ENCODE data around the gene NCOR2. TPM values are rescaled to one million over a fixed set of nuclear protein-coding genes. Genes with fewer than 3 reads are reported as not detected.
A peak's percentile ranks its signal among the peaks of the same experiment; 100 is the strongest.

The NCOR2 gene
- total RNA-seq, 4 donors from 2014 or later, result 105 to 330 (median 148) TPM

DNA sequence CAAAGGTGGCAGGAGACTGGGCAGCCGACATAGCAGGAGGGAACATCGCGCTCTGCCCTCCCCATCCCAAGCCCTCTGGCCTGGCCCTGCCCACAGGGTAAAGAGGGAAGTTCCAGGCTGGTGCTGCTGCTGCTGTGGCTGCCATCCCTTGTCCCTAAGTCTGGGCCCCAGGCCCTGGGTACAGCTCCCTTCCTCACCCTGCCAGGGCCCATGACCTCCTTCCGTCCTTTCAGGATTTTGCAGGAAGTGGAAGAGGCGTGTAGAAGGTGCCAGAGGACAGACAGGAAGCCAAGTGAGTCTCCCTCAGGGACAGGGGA is 14.7 kb upstream of the NCOR2 start:
- Histone ChIP-seq H3K4me3 (no peak overlapping the region), H3K27me3 (no peaks in the 10 kb centered on the region), H3K4me1 (peaks cover 0 to 6% (median 0%) of the 10 kb centered on the region in 4 donors), H3K27ac (no peak overlapping the region), H3K36me3 (no peaks in the 10 kb centered on the region), H3K9me3 (no peaks in the 10 kb centered on the region)
- no peak for DNase-seq
- TF ChIP-seq, protein P1, sequence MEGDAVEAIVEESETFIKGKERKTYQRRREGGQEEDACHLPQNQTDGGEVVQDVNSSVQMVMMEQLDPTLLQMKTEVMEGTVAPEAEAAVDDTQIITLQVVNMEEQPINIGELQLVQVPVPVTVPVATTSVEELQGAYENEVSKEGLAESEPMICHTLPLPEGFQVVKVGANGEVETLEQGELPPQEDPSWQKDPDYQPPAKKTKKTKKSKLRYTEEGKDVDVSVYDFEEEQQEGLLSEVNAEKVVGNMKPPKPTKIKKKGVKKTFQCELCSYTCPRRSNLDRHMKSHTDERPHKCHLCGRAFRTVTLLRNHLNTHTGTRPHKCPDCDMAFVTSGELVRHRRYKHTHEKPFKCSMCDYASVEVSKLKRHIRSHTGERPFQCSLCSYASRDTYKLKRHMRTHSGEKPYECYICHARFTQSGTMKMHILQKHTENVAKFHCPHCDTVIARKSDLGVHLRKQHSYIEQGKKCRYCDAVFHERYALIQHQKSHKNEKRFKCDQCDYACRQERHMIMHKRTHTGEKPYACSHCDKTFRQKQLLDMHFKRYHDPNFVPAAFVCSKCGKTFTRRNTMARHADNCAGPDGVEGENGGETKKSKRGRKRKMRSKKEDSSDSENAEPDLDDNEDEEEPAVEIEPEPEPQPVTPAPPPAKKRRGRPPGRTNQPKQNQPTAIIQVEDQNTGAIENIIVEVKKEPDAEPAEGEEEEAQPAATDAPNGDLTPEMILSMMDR (IDR thresholded peaks at IDR 0.05), result no peak
- TF ChIP-seq POLR2A (IDR thresholded peaks at IDR 0.05), result no peak

DNA sequence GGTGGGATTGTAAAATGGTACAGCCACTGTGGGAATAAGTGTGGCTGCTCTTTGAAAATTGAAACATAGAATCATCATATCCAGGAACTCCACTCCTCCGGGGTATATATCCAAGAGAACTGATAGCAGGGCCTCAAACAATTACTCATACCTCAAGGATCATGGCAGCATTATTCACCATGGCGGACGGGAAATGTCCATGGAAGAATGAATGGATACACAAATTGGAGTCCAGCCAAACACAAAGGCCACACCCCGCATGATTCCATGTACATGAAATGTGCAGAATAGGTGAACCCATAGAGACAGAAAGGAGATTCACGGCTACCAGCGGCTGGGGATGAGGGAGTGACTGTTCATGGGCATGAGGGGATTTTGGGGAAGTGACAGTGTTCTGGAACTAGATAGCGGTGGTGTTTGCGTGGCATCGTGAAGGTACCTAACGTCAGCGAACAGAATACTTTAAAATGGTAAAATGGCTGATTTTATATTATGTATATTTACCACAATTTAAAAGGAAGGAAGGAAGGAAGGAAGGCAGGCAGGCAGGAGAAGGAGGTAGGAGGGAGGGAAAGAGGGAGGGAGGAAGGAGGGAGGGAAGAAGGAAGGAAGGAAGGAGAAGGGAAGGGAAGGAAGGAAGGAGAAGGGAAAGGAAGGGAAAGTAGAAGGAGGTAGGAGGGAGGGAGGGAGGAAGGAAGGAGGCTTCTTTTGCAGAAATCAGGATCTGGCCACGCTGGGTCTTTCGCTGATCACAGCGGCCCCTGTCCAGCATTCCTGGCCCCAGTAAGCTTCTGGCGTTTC is 14.1 kb upstream of the NCOR2 start:
- Histone ChIP-seq H3K27me3 (no peaks in the 10 kb centered on the region), H3K36me3 (no peaks in the 10 kb centered on the region), H3K9me3 (peaks cover 0 to 3% (median 0%) of the 10 kb centered on the region in 4 donors), H3K27ac (no peak overlapping the region), H3K4me3 (no peak overlapping the region), H3K4me1 (peaks cover 0 to 6% (median 0%) of the 10 kb centered on the region in 4 donors)
- DNase-seq, result no peak
- TF ChIP-seq POLR2A (IDR thresholded peaks at IDR 0.05), result no peak
- TF ChIP-seq, protein P1 (IDR thresholded peaks at IDR 0.05), result no peak

DNA sequence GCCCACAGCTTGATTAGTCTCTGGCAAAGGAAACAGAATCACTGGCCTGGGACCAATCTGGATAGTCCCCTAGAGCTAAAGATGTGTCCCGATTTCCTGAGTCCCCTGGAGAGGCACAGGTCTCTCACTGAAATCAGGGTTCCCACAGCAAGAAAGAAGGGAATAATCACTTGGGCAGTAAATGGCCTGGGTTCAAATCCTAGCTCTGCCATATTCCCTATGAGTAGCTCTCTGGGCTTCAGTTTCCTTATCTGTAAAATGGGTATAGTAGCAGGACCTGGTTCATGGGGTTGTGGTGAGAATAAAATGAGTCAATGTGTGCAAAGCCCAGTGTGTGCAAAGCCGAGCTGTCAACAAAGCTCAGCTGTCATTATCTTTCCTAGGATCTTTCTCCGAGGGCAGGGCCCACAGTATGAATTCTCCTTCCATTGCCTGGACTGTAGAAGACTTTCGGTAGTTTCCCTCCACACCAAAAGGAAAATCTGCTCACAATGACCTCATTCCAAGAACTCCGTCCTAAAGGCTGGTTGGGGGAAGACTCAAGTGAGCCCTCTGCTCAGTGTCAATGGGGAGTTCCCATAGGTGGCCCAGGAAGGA is 12.6 kb upstream of the NCOR2 start:
- H3K36me3 ChIP-seq, result no peaks in the 10 kb centered on the region
- H3K9me3 ChIP-seq, result peaks cover 0 to 3% (median 0%) of the 10 kb centered on the region in 4 donors
- no peak overlapping the region for H3K4me3 ChIP-seq
- no peak for DNase-seq
- TF ChIP-seq, protein P1 (IDR thresholded peaks at IDR 0.05), result no peak
- TF ChIP-seq POLR2A (IDR thresholded peaks at IDR 0.05), result no peak
- no peak overlapping the region for H3K27ac ChIP-seq
- H3K27me3 ChIP-seq, result no peaks in the 10 kb centered on the region
- H3K4me1 ChIP-seq, result peaks cover 0 to 6% (median 0%) of the 10 kb centered on the region in 4 donors

DNA sequence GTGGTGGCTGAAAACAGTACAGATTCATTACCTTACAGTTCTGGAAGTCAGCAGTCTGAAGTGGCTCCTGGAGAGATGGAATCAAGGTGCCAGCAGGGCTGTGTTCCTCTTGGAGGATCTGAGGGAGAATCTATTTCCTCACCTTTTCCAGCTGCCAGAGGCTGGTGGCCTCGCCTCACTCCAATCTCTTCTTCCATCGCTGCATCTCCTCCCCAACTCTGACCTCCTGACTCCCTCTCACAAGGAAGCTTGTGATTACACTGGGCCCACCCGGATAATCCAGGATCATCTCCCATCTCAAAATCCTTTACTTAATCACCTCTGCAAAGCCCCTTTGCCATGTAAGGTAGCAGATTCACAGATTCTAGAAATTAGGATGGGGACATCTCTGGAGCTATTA is 11.4 kb upstream of the NCOR2 start:
- Histone ChIP-seq H3K36me3 (no peaks in the 10 kb centered on the region), H3K27me3 (no peaks in the 10 kb centered on the region), H3K9me3 (peaks cover 0 to 3% (median 0%) of the 10 kb centered on the region in 4 donors), H3K27ac (no peak overlapping the region), H3K4me3 (no peak overlapping the region), H3K4me1 (peaks cover 0 to 6% (median 0%) of the 10 kb centered on the region in 4 donors)
- no peak for DNase-seq
- TF ChIP-seq, protein P1 (IDR thresholded peaks at IDR 0.05), result no peak
- TF ChIP-seq POLR2A (IDR thresholded peaks at IDR 0.05), result no peak

DNA sequence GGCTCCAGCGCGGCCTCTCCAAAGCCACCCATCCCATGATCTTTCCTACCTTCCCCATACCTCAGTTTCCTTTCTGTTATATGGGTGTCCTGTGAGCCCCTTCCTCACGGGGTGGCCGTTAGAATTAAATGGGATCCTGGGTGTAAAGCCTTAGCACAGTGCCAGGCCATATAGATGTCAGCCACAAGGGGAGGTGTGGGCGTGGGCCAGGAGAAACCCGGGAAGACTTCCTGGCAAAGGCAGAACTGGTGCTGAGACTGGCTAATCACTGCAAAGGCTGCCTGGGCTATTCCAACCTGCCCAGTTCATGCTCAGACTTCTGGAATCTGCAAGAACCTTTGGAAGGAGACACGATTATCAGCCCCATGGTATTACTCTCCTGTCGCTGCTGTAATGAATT is 11.0 kb upstream of the NCOR2 start:
- H3K4me3 ChIP-seq, result no peak overlapping the region
- H3K9me3 ChIP-seq, result peaks cover 0 to 3% (median 0%) of the 10 kb centered on the region in 4 donors
- peaks cover 0 to 10% (median 0%) of the 10 kb centered on the region in 4 donors for H3K4me1 ChIP-seq
- no peak for TF ChIP-seq POLR2A (IDR thresholded peaks at IDR 0.05)
- TF ChIP-seq, protein P1 (IDR thresholded peaks at IDR 0.05), result peak in 2 of 6 experiments; percentile 19 to 22
- H3K27me3 ChIP-seq, result no peaks in the 10 kb centered on the region
- no peak overlapping the region for H3K27ac ChIP-seq
- H3K36me3 ChIP-seq, result no peaks in the 10 kb centered on the region
- DNase-seq, result no peak
